Pancreas (tissue), 10 donors: ENCODE results near the gene LRG1. TPM values are rescaled to one million over a fixed set of nuclear protein-coding genes. Genes with fewer than 3 reads are reported as not detected.
A peak's percentile ranks its signal among the peaks of the same experiment; 100 is the strongest.
"Not testable (repeated sequence)": the region's sequence is repeated elsewhere in the genome, so short reads cannot be mapped to it uniquely, and the experiment has no call there.

ENCODE experiments used
- ATAC-seq, 4 donors: fragments of 200-7000 bp; cut with Tn5 transposase; one replicate each; pipeline versions ENCODE4 v1.8.0 to v1.9.1; 2020; ENCODE audit warnings: mild to moderate bottlenecking in 4 of 4, moderate library complexity in 4 of 4
- DNase-seq, 6 donors: peaks; one replicate each; pipeline ENCODE4 v3.0.0-alpha.2; 2020
- FAIRE-seq: peaks from 2 replicates; lab custom pipeline; 2012; peaks lifted over from hg19 to GRCh38; lab: Jason Lieb, UNC
- H3K27ac ChIP-seq, 4 donors: fragments of 200-600 bp; sonication (generic); 1 replicate in 3 of 4; 2 replicates in 1 of 4; pipeline versions ENCODE4 v1.5.0 to v1.8.0; 2020
- H3K27me3 ChIP-seq, 4 donors: fragments of 200-600 bp; one replicate each; pipeline ENCODE4 v1.8.0; 2021
- H3K36me3 ChIP-seq, 3 donors: fragments of 200-600 bp; sonication (generic) in 1 of 3; one replicate each; pipeline versions ENCODE4 v1.5.0 to v1.8.0; 2020 to 2021
- H3K4me1 ChIP-seq, 3 donors: fragments of 200-600 bp; one replicate each; pipeline ENCODE4 v1.8.0; 2021
- H3K4me3 ChIP-seq, 4 donors: fragments of 200-600 bp; sonication (generic) in 2 of 4; one replicate each; pipeline versions ENCODE4 v1.5.0 to v1.8.0; 2020 to 2021
- H3K9me3 ChIP-seq, 4 donors: fragments of 200-600 bp; one replicate each; pipeline ENCODE4 v1.8.0; 2021
- CTCF ChIP-seq, 4 donors: fragments of 200-600 bp; sonication (generic) in 3 of 4; IDR thresholded peaks; one replicate each; pipeline versions ENCODE4 v1.5.0 to v1.8.0; 2021; ENCODE audit warnings: antibody characterized with exemption in 4 of 4
- WGBS, 2 donors: extraction: QIAGEN DNeasy Blood & Tissue Kit; methylation state at CpG; one replicate each; pipeline ENCODE4 v1.1.7; 2013; 5-methylcytosine and 5-hydroxymethylcytosine counted together
- intact Hi-C, 3 donors: fragments of 100-400 bp; cut with DNase I; formaldehyde crosslinking; loops; one replicate each; pipeline versions ENCODE4 v1.11.1 to v1.14.2; 2022
- polyA plus RNA-seq, 2 donors: library from polyadenylated mRNA; stranded (reverse); fragments of 200-250 nt; gene quantifications; one replicate each; pipeline ENCODE4 v1.2.3, GENCODE V29; 2013
- total RNA-seq, 6 donors: library from RNA; stranded (reverse); fragmentation: NEBNext Ultra II Directional in 4 of 6; extraction: Animal tissue kit (Norgen Biotek cat#: 25700) in 4 of 6; gene quantifications; one replicate each; pipeline versions ENCODE4 v1.2.1 to v1.2.4, GENCODE V29; 2021 to 2023
- donor health status: healthy with polysubstance abuse.
- donor health status: DM: no; HTN: no; CAD: no; lungs with moderate emphysema.
- donor health status: DM: no; HTN: no; CAD: no.
- donor health status: control.
- donor health status: control.
- donor health status: Bipolar disorder and iron deficiency.
- donor health status: DM: yes; HTN: yes; CAD: no.
- donor health status: DM: no; HTN: no; CAD: no.
- donor health status: DM: no; HTN: no; CAD: no.
- donor health status: DM: yes; HTN: yes; CAD: no.

LRG1 gene
- total and polyA plus RNA-seq, 8 donors, result 7.9 to 53.6 (median 18.7) TPM

GRCh38 chr19:4533334-4533733 lies 6.5 kb downstream of the LRG1 start:
- no peak overlapping the region for H3K27ac ChIP-seq
- no peaks in the 10 kb centered on the region for H3K36me3 ChIP-seq
- H3K9me3 ChIP-seq, result no peaks in the 10 kb centered on the region
- 89 to 92% methylated on average over 9 of the region's 9 CpGs for WGBS, 2 donors
- no peak for ATAC-seq
- H3K4me1 ChIP-seq, result peaks cover 8 to 30% (median 19%) of the 10 kb centered on the region in 3 donors
- no peaks in the 10 kb centered on the region for H3K27me3 ChIP-seq
- no peak for DNase-seq
- FAIRE-seq, result no peak
- H3K4me3 ChIP-seq, result no peak overlapping the region
- intact Hi-C loops, result no loop called here
- no peak for TF ChIP-seq CTCF (IDR thresholded peaks at IDR 0.05)

- WGBS, 2 donors, result 37 to 44% methylated on average over 24 to 28 of the region's 28 CpGs
- TF ChIP-seq CTCF (IDR thresholded peaks at IDR 0.05), result no peak
- Histone ChIP-seq H3K4me1 (peaks cover 5 to 18% (median 13%) of the 10 kb centered on the region in 3 donors), H3K27ac (no peak overlapping the region), H3K27me3 (no peaks in the 10 kb centered on the region), H3K36me3 (no peaks in the 10 kb centered on the region), H3K9me3 (no peaks in the 10 kb centered on the region), H3K4me3 (no peak overlapping the region)
- FAIRE-seq (no peak), ATAC-seq (peak in 3 of 4 donors; percentile 30 to 51 (median 30)), DNase-seq (peak; percentile 53 to 73 (median 60))
- intact Hi-C loops, result no loop called here
Measured at GRCh38 chr19:4531562-4532165, 8.2 kb downstream of the LRG1 start.

GRCh38 chr19:4529924-4530522 lies 9.8 kb downstream of the LRG1 start:
- no peak for FAIRE-seq
- H3K27me3 ChIP-seq, result no peaks in the 10 kb centered on the region
- TF ChIP-seq CTCF (IDR thresholded peaks at IDR 0.05), result no peak
- H3K4me1 ChIP-seq, result peaks cover 0 to 5% (median 0%) of the 10 kb centered on the region in 3 donors
- H3K27ac ChIP-seq, result no peak overlapping the region
- intact Hi-C loops, result no loop called here
- no peaks in the 10 kb centered on the region for H3K9me3 ChIP-seq
- H3K4me3 ChIP-seq, result no peak overlapping the region
- ATAC-seq, result no peak
- DNase-seq, result peak in 1 of 6 donors; percentile 64
- no peaks in the 10 kb centered on the region for H3K36me3 ChIP-seq
- 75 to 78% methylated on average over 14 of the region's 14 CpGs for WGBS, 2 donors

- FAIRE-seq (no peak), ATAC-seq (no peak), DNase-seq (no peak)
- no peak for TF ChIP-seq CTCF (IDR thresholded peaks at IDR 0.05)
- Histone ChIP-seq H3K27me3 (no peaks in the 10 kb centered on the region), H3K27ac (no peak overlapping the region), H3K9me3 (no peaks in the 10 kb centered on the region), H3K4me1 (no peaks in the 10 kb centered on the region), H3K4me3 (no peak overlapping the region), H3K36me3 (no peaks in the 10 kb centered on the region)
- 92 to 93% methylated on average over 15 of the region's 15 CpGs for WGBS, 2 donors
- intact Hi-C loops, result no loop called here
Measured at GRCh38 chr19:4528843-4529242, 11.0 kb downstream of the LRG1 start.

- ATAC-seq, H3K27me3 ChIP-seq, intact Hi-C loops, FAIRE-seq, H3K27ac ChIP-seq, DNase-seq, H3K9me3 ChIP-seq, H3K36me3 ChIP-seq, H3K4me1 ChIP-seq, H3K4me3 ChIP-seq: not testable (repeated sequence)
- WGBS, 2 donors, result 91 to 95% methylated on average over 8 of the region's 8 CpGs
Measured at GRCh38 chr19:4527377-4527776, 12.5 kb downstream of the LRG1 start.
